ENCODE measurements around the gene GRID1. TPM values are rescaled to one million over a fixed set of nuclear protein-coding genes. Genes with fewer than 3 reads are reported as not detected.

Gene GRID1
- total RNA-seq, 2 donors from 2014 or later, result not detected

GRCh38 chr10:86200867-86201266 is 165.7 kb downstream of the GRID1 start:
- no peak for ATAC-seq
- H3K4me3 Mint-ChIP-seq, result no peak overlapping the region
- DNase-seq (ENCODE audit: low spot score), result no peak
- no peaks in the 10 kb centered on the region for H3K9me3 Mint-ChIP-seq
- no peak overlapping the region for H3K27ac Mint-ChIP-seq
- no peaks in the 10 kb centered on the region for H3K4me1 Mint-ChIP-seq (ENCODE audit: low read depth in 2 of 2)
- no peaks in the 10 kb centered on the region for H3K36me3 Mint-ChIP-seq
- H3K27me3 Mint-ChIP-seq, result peaks cover 6 to 16% of the 10 kb centered on the region in 2 donors

- no peaks in the 10 kb centered on the region for H3K9me3 Mint-ChIP-seq
- no peaks in the 10 kb centered on the region for H3K4me1 Mint-ChIP-seq (ENCODE audit: low read depth in 2 of 2)
- H3K36me3 Mint-ChIP-seq, result no peaks in the 10 kb centered on the region
- no peak for DNase-seq (ENCODE audit: low spot score)
- H3K27me3 Mint-ChIP-seq, result peaks cover 6 to 16% of the 10 kb centered on the region in 2 donors
- H3K27ac Mint-ChIP-seq, result no peak overlapping the region
- H3K4me3 Mint-ChIP-seq, result no peak overlapping the region
- ATAC-seq, result no peak
These were observed 166.3 kb downstream of the GRID1 start for GRCh38 chr10:86200269-86200668.

GRCh38 chr10:86199041-86199440 is 167.6 kb downstream of the GRID1 start:
- DNase-seq (ENCODE audit: low spot score), result no peak
- no peak overlapping the region for H3K27ac Mint-ChIP-seq
- no peaks in the 10 kb centered on the region for H3K4me1 Mint-ChIP-seq (ENCODE audit: low read depth in 2 of 2)
- H3K27me3 Mint-ChIP-seq, result peaks cover 6 to 16% of the 10 kb centered on the region in 2 donors
- H3K4me3 Mint-ChIP-seq, result no peak overlapping the region
- ATAC-seq, result no peak
- H3K36me3 Mint-ChIP-seq, result no peaks in the 10 kb centered on the region
- no peaks in the 10 kb centered on the region for H3K9me3 Mint-ChIP-seq

GRCh38 chr10:86198271-86198670 is 168.3 kb downstream of the GRID1 start:
- Mint-ChIP-seq H3K4me1 (ENCODE audit: low read depth in 2 of 2) (no peaks in the 10 kb centered on the region), H3K36me3 (no peaks in the 10 kb centered on the region), H3K27me3 (peaks cover 6 to 16% of the 10 kb centered on the region in 2 donors), H3K27ac (no peak overlapping the region), H3K9me3 (no peaks in the 10 kb centered on the region), H3K4me3 (no peak overlapping the region)
- DNase-seq (ENCODE audit: low spot score) (no peak), ATAC-seq (no peak)

- DNase-seq (ENCODE audit: low spot score), result no peak
- Mint-ChIP-seq H3K9me3 (no peaks in the 10 kb centered on the region), H3K4me1 (ENCODE audit: low read depth in 2 of 2) (no peaks in the 10 kb centered on the region), H3K27me3 (peaks cover 6 to 16% of the 10 kb centered on the region in 2 donors), H3K27ac (no peak overlapping the region), H3K36me3 (no peaks in the 10 kb centered on the region), H3K4me3 (no peak overlapping the region)
- no peak for ATAC-seq
These were observed 169.3 kb downstream of the GRID1 start for GRCh38 chr10:86197166-86197790.

GRCh38 chr10:86195521-86196157 is 171.0 kb downstream of the GRID1 start:
- Mint-ChIP-seq H3K4me1 (ENCODE audit: low read depth in 2 of 2) (no peaks in the 10 kb centered on the region), H3K27me3 (peaks cover 16% of the 10 kb centered on the region in 2 donors), H3K36me3 (no peaks in the 10 kb centered on the region), H3K9me3 (no peaks in the 10 kb centered on the region), H3K27ac (no peak overlapping the region), H3K4me3 (no peak overlapping the region)
- DNase-seq (ENCODE audit: low spot score) (no peak), ATAC-seq (no peak)

GRCh38 chr10:86194684-86195083 is 171.9 kb downstream of the GRID1 start:
- no peak overlapping the region for H3K27ac Mint-ChIP-seq
- H3K9me3 Mint-ChIP-seq, result no peaks in the 10 kb centered on the region
- peaks cover 8 to 16% of the 10 kb centered on the region in 2 donors for H3K27me3 Mint-ChIP-seq
- H3K4me3 Mint-ChIP-seq, result no peak overlapping the region
- no peaks in the 10 kb centered on the region for H3K36me3 Mint-ChIP-seq
- ATAC-seq, result no peak
- no peaks in the 10 kb centered on the region for H3K4me1 Mint-ChIP-seq (ENCODE audit: low read depth in 2 of 2)
- DNase-seq (ENCODE audit: low spot score), result no peak

- Mint-ChIP-seq H3K9me3 (no peaks in the 10 kb centered on the region), H3K36me3 (no peaks in the 10 kb centered on the region), H3K27me3 (peaks cover 8 to 21% of the 10 kb centered on the region in 2 donors), H3K4me1 (ENCODE audit: low read depth in 2 of 2) (no peaks in the 10 kb centered on the region), H3K27ac (no peak overlapping the region), H3K4me3 (no peak overlapping the region)
- no peak for ATAC-seq
- DNase-seq (ENCODE audit: low spot score), result no peak
These were observed 172.8 kb downstream of the GRID1 start for GRCh38 chr10:86193841-86194240.

- no peak overlapping the region for H3K4me3 Mint-ChIP-seq
- DNase-seq (ENCODE audit: low spot score) (no peak), ATAC-seq (no peak)
- no peaks in the 10 kb centered on the region for H3K9me3 Mint-ChIP-seq
- peaks cover 8 to 21% of the 10 kb centered on the region in 2 donors for H3K27me3 Mint-ChIP-seq
- H3K27ac Mint-ChIP-seq, result no peak overlapping the region
- no peaks in the 10 kb centered on the region for H3K36me3 Mint-ChIP-seq
- no peaks in the 10 kb centered on the region for H3K4me1 Mint-ChIP-seq (ENCODE audit: low read depth in 2 of 2)
These were observed 173.9 kb downstream of the GRID1 start for GRCh38 chr10:86192691-86193090.

- no peaks in the 10 kb centered on the region for H3K36me3 Mint-ChIP-seq
- H3K4me1 Mint-ChIP-seq (ENCODE audit: low read depth in 2 of 2), result no peaks in the 10 kb centered on the region
- H3K4me3 Mint-ChIP-seq, result no peak overlapping the region
- H3K9me3 Mint-ChIP-seq, result no peaks in the 10 kb centered on the region
- no peak overlapping the region for H3K27ac Mint-ChIP-seq
- DNase-seq (ENCODE audit: low spot score) (no peak), ATAC-seq (no peak)
- peaks cover 6 to 21% of the 10 kb centered on the region in 2 donors for H3K27me3 Mint-ChIP-seq
These were observed 174.4 kb downstream of the GRID1 start for GRCh38 chr10:86192147-86192546.

GRCh38 chr10:86191686-86192085 is 174.9 kb downstream of the GRID1 start:
- ATAC-seq (no peak), DNase-seq (ENCODE audit: low spot score) (no peak)
- no peaks in the 10 kb centered on the region for H3K36me3 Mint-ChIP-seq
- H3K27me3 Mint-ChIP-seq, result peaks cover 3 to 20% of the 10 kb centered on the region in 2 donors
- H3K4me1 Mint-ChIP-seq (ENCODE audit: low read depth in 2 of 2), result no peaks in the 10 kb centered on the region
- no peaks in the 10 kb centered on the region for H3K9me3 Mint-ChIP-seq
- no peak overlapping the region for H3K4me3 Mint-ChIP-seq
- no peak overlapping the region for H3K27ac Mint-ChIP-seq

- Mint-ChIP-seq H3K4me1 (ENCODE audit: low read depth in 2 of 2) (no peaks in the 10 kb centered on the region), H3K36me3 (no peaks in the 10 kb centered on the region), H3K4me3 (no peak overlapping the region), H3K27me3 (peaks cover 6 to 21% of the 10 kb centered on the region in 2 donors), H3K27ac (no peak overlapping the region), H3K9me3 (no peaks in the 10 kb centered on the region)
- DNase-seq (ENCODE audit: low spot score) (no peak), ATAC-seq (no peak)
These were observed 175.4 kb downstream of the GRID1 start for GRCh38 chr10:86191166-86191565.

GRCh38 chr10:86190291-86190690 is 176.3 kb downstream of the GRID1 start:
- no peak for DNase-seq (ENCODE audit: low spot score)
- no peaks in the 10 kb centered on the region for H3K4me1 Mint-ChIP-seq (ENCODE audit: low read depth in 2 of 2)
- H3K27ac Mint-ChIP-seq, result no peak overlapping the region
- H3K4me3 Mint-ChIP-seq, result no peak overlapping the region
- H3K36me3 Mint-ChIP-seq, result no peaks in the 10 kb centered on the region
- H3K9me3 Mint-ChIP-seq, result no peaks in the 10 kb centered on the region
- ATAC-seq, result no peak
- peaks cover 12 to 20% of the 10 kb centered on the region in 2 donors for H3K27me3 Mint-ChIP-seq

GRCh38 chr10:86189891-86190290 is 176.7 kb downstream of the GRID1 start:
- no peak for DNase-seq (ENCODE audit: low spot score)
- H3K27me3 Mint-ChIP-seq, result peaks cover 16 to 21% of the 10 kb centered on the region in 2 donors
- no peaks in the 10 kb centered on the region for H3K36me3 Mint-ChIP-seq
- no peak overlapping the region for H3K4me3 Mint-ChIP-seq
- no peaks in the 10 kb centered on the region for H3K4me1 Mint-ChIP-seq (ENCODE audit: low read depth in 2 of 2)
- ATAC-seq, result no peak
- no peak overlapping the region for H3K27ac Mint-ChIP-seq
- no peaks in the 10 kb centered on the region for H3K9me3 Mint-ChIP-seq
